HepG2 (cell line): ENCODE measurements around the gene SRPK3. TPM values are rescaled to one million over a fixed set of nuclear protein-coding genes. Genes with fewer than 3 reads are reported as not detected.

ENCODE experiments used
- BRF2 ChIP-seq: sonication (generic); formaldehyde crosslinking; IDR thresholded peaks from 2 replicates; pipeline ENCODE4 v1.8.1; 2022; ENCODE audit warnings: mild to moderate bottlenecking, missing genetic modification reagents
- DNMT3B ChIP-seq: conservative IDR thresholded peaks from 2 replicates; pipeline ENCODE4 v1.6.1; 2016; ENCODE audit warnings: missing biosample characterization, control low read depth
- HNRNPK ChIP-seq: fragments of 200-400 bp; formaldehyde crosslinking; IDR thresholded peaks from 2 replicates; pipeline ENCODE4 v1.6.1; 2018; ENCODE audit warnings: low read length, low read depth, moderate library complexity, mild to moderate bottlenecking; ENCODE audit not compliant: poor library complexity, severe bottlenecking
- IRF9 ChIP-seq: sonication (generic); formaldehyde crosslinking; IDR thresholded peaks from 2 replicates; pipeline ENCODE4 v1.8.0; 2022; ENCODE audit warnings: missing genetic modification reagents, mild to moderate bottlenecking, borderline replicate concordance
- RAD21 ChIP-seq: fragments of 450-650 bp; formaldehyde crosslinking; IDR thresholded peaks from 2 replicates; pipeline ENCODE4 v1.5.0; 2020; ENCODE audit warnings: mild to moderate bottlenecking
- YEATS2 ChIP-seq: sonication (generic); formaldehyde crosslinking; IDR thresholded peaks from 2 replicates; pipeline ENCODE4 v1.4.0; 2020; ENCODE audit warnings: missing genetic modification reagents, borderline replicate concordance
- polyA plus RNA-seq, 8 experiments: library from polyadenylated mRNA; depleted of rRNA in 3 of 8; stranded (reverse) in 7 of 8; unstranded in 1 of 8; fragments of >200 nt; fragmentation: Illumina TruSeq in 4 of 8; extraction: Trizol in 4 of 8; gene quantifications; 2 replicates each; pipeline versions ENCODE4 v1.2.1 to v1.2.3, GENCODE V29; 2011 to 2016; ENCODE audit warnings: low read depth in 4 of 8, missing spikeins in 1 of 8, mixed read lengths in 1 of 8; ENCODE audit not compliant: insufficient read depth in 1 of 8
- total RNA-seq, 5 experiments: library from RNA; depleted of rRNA; stranded (reverse); fragments of >200 nt; fragmentation: Illumina TruSeq; extraction: Trizol; gene quantifications; 2 replicates each; pipeline ENCODE4 v1.2.3, GENCODE V29; 2016; ENCODE audit warnings: low read depth in 1 of 5
- TF ChIP-seq, protein P1 (sequence below): sonication (generic); formaldehyde crosslinking; IDR thresholded peaks from 2 replicates; pipeline ENCODE4 v1.5.0; 2020; ENCODE audit warnings: mild to moderate bottlenecking, missing genetic modification reagents, borderline replicate concordance

SRPK3 gene
- total and polyA plus RNA-seq, 2 of the 13 experiments (the other 11 are each of a cell fraction or from before 2014, with no cell fraction given): 0.22 to 0.30 TPM

DNA sequence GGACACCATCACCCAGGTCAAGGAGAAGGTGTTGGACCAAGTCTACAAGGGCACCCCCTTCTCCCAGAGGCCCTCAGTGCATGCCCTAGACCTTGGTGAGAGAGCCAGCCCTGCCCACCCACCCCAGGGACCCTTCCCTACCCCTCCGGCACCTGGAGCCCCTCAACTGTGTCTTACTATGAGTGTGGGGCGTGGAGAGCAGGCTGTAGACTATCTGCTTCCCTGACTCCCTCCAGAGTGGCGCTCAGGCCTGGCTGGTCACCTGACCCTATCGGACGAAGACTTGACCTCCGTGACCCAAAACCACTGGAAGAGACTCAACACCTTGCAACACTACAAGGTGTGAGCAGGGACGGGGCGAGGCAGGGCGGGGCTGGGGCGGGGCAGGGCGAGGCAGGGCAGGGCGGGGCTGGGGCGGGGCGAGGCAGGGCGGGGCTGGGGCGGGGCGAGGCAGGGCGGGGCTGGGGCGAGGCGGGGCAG lies 4.7 kb upstream of the SRPK3 start (continued):
- TF ChIP-seq, protein P1, sequence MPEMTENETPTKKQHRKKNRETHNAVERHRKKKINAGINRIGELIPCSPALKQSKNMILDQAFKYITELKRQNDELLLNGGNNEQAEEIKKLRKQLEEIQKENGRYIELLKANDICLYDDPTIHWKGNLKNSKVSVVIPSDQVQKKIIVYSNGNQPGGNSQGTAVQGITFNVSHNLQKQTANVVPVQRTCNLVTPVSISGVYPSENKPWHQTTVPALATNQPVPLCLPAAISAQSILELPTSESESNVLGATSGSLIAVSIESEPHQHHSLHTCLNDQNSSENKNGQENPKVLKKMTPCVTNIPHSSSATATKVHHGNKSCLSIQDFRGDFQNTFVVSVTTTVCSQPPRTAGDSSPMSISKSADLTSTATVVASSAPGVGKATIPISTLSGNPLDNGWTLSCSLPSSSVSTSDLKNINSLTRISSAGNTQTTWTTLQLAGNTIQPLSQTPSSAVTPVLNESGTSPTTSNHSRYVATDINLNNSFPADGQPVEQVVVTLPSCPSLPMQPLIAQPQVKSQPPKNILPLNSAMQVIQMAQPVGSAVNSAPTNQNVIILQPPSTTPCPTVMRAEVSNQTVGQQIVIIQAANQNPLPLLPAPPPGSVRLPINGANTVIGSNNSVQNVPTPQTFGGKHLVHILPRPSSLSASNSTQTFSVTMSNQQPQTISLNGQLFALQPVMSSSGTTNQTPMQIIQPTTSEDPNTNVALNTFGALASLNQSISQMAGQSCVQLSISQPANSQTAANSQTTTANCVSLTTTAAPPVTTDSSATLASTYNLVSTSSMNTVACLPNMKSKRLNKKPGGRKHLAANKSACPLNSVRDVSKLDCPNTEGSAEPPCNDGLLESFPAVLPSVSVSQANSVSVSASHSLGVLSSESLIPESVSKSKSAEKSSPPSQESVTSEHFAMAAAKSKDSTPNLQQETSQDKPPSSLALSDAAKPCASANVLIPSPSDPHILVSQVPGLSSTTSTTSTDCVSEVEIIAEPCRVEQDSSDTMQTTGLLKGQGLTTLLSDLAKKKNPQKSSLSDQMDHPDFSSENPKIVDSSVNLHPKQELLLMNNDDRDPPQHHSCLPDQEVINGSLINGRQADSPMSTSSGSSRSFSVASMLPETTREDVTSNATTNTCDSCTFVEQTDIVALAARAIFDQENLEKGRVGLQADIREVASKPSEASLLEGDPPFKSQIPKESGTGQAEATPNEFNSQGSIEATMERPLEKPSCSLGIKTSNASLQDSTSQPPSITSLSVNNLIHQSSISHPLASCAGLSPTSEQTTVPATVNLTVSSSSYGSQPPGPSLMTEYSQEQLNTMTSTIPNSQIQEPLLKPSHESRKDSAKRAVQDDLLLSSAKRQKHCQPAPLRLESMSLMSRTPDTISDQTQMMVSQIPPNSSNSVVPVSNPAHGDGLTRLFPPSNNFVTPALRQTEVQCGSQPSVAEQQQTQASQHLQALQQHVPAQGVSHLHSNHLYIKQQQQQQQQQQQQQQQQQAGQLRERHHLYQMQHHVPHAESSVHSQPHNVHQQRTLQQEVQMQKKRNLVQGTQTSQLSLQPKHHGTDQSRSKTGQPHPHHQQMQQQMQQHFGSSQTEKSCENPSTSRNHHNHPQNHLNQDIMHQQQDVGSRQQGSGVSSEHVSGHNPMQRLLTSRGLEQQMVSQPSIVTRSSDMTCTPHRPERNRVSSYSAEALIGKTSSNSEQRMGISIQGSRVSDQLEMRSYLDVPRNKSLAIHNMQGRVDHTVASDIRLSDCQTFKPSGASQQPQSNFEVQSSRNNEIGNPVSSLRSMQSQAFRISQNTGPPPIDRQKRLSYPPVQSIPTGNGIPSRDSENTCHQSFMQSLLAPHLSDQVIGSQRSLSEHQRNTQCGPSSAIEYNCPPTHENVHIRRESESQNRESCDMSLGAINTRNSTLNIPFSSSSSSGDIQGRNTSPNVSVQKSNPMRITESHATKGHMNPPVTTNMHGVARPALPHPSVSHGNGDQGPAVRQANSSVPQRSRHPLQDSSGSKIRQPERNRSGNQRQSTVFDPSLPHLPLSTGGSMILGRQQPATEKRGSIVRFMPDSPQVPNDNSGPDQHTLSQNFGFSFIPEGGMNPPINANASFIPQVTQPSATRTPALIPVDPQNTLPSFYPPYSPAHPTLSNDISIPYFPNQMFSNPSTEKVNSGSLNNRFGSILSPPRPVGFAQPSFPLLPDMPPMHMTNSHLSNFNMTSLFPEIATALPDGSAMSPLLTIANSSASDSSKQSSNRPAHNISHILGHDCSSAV: no peak
- TF ChIP-seq RAD21 (CRISPR knock-in tag) (no peak), DNMT3B (CRISPR knock-in tag) (no peak), BRF2 (CRISPR knock-in tag) (no peak), HNRNPK (no peak), IRF9 (CRISPR knock-in tag) (no peak), YEATS2 (no peak)
